T-helper 9 cell (primary cell): ENCODE data around the gene AACS.
"Not testable (repeated sequence)": the region's sequence is repeated elsewhere in the genome, so short reads cannot be mapped to it uniquely, and the experiment has no call there.

Experiments used
- DNase-seq: peaks from one replicate; pipeline ENCODE4 v3.0.0-alpha.2; 2020
- total RNA-seq, 2 donors: gene quantifications; one replicate each; lab custom pipeline; 2026; lab: John Stamatoyannopoulos, UW

Gene AACS
- total RNA-seq = 14.0 to 21.6 reads per million in 2 donors

- DNase-seq = peak; percentile 80
Measured at GRCh38 chr12:125065021-125065918, at the start of gene AACS. AACS (plus strand) TSS chr12:125065435; CDS start chr12:125065585, 150 bp downstream.

GRCh38 chr12:125015680-125016310 is 49.4 kb upstream of the AACS start:
- no peak for DNase-seq

DNA sequence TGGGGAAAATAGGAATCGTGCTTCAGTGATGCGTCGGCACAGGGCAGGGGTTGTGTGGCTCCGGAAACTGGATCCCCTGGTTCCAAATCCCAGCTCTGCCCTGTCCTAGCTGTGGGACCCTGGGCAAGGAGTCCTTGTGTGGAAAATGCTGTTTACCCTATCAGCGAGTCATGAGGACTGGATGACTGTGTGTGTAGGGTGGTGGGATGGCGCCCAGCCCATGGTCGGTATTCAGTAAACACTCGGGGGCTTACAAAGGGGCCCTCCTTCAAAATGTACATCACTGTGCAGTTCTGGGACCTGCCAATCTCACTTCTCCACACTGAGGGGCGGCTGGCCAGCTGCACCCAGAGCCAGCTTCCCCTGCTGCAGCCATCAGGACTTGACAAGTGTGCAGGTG is 47.4 kb upstream of the AACS start:
- DNase-seq = no peak

DNA sequence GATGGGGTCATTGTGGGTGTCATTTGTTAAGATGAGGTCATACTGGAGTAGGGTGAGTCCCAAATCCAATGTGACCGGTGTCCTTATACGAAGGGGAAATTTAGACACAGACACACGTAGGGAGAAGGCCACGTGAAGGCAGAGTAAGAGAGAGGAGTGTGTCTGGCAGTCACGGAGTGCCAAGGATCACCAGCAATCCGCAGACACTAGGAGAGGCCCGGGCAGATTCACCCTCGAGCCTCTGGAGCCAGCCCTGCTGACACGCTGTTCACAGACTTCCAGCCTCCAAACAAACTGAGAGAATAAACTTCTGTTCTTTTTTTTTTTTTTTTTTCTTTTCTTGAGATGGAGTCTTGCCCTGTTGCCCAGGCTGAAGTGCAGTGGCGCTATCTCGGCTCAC is 46.9 kb upstream of the AACS start:
- DNase-seq = no peak

- no peak for DNase-seq
Measured at GRCh38 chr12:125021096-125021495, 44.1 kb upstream of the AACS start.

- DNase-seq = no peak
Measured at GRCh38 chr12:125021771-125022170, 43.5 kb upstream of the AACS start.

- DNase-seq = no peak
Measured at GRCh38 chr12:125023065-125023464, 42.2 kb upstream of the AACS start.

GRCh38 chr12:125024949-125025563 is 40.2 kb upstream of the AACS start:
- no peak for DNase-seq

GRCh38 chr12:125025606-125026235 is 39.5 kb upstream of the AACS start:
- no peak for DNase-seq

DNA sequence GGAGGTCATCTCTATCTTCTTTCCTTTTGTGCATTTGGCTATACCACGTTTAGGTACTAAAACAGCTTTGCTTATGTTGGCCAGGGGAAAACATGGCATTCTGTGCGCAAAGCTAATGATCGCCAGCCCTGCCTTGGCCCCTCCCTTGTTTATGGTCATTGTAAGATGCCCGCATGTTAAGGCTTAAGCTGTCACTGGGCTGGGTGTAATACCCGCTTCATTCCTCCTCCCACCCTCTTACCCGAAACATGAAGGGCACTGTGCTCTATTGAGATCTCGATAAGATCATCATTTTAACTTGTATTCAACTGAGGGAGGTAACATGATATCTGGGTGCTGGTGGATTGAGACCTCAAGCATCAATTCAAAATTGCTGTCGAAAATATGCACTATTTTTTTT is 37.1 kb upstream of the AACS start:
- DNase-seq = no peak

GRCh38 chr12:125029761-125030358 is 35.4 kb upstream of the AACS start:
- no peak for DNase-seq

DNA sequence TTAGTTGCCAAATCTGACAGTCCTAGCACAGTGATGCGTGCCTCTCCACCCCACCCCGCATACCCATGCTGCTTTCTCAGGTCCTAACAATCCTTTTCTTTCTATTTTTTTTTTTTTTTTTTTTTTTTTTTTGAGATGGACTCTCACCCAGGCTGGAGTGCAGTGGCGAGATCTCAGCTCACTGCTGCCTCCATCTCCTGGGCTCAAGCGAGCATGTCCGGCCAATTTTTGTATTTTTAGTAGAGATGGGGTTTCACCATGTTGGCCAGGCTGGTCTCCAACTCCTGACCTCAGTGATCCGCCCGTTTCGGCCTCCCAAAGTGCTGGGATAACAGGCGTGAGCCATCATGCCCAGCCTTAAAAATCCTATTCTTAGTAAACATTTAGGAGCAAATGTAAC is 33.8 kb upstream of the AACS start:
- not testable (repeated sequence) for DNase-seq

DNA sequence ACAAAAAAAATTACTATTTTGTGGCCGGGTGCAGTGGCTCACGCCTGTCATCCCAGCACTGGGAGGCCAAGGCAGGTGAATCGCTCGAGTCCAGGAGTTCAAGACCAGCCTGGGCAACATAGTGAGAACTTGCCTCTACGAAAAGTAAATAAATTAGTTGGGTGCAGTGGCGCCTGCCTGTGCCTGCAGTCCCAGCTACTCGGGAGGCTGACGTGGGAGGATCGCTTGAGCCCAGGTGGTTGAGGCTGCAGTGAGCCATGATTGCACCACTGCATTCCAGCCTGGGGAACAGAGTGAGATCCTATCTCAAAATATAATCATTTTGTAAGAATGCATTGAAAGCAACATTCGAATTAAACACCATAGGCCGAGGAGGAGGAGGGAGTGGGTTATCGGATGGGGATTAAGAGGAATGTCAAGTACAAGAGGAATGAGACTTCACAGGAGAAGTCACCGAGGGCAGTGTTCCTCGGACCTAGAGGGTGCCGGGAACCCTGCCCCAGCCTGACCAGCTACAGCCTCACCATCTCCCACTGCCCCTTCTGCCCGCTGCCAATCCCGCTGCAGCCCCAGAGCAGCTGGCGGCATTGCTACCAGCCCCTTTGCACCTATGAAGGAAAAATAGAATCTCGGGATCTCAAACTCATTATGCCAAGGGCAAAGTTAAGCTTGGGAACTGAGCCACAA is 32.6 kb upstream of the AACS start:
- no peak for DNase-seq

DNA sequence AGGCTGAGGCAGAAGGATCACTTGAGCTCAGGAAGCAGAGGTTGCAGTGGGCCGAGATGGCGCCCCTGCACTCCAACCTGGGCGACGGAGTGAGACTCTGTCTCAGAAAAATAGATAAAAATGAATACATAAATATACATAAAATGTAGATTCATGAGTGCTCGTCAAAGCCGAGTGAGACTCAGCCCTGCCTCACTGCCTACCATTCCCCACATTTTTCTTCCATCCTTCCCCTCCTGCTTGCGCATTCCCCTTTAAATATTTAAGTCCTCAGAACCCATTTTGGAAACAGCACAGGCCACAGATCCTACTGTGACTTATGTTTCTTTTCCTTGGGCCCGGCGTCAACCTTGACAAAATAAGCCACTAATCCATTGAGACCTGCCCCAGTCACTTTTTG is 31.9 kb upstream of the AACS start:
- DNase-seq = no peak

DNA sequence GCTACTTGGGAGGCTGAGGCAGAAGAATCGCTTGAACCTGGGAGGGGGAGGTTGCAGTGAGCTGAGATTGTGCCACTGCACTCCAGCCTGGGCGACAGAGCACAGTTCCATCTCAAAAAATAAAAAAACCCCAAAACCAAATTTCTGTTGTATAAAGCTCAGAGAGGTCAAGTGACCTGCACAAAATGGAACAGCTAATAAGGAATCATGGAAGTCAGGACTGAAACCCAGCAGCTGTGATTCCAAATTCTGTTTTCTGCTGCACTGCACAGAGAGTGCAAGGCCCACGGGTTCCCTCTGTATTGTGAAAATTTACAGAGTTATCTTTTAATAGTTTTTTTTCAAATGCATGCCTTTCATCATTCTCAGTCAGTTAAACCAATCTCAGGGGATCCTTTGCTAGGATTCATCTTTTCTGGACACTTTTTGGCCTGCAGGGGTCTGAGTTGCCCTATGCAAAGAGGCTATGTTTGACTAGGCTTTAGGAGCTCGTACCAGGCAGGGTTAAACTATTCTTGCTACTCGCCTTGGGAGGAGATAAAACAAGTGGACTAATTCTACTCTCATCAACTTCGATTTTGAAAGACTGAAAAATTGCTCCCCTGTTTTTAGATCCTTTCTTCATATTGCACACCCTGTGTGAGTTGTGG is 26.1 kb upstream of the AACS start:
- no peak for DNase-seq

- DNase-seq = no peak
Measured at GRCh38 chr12:125049093-125049458, 16.2 kb upstream of the AACS start.

DNA sequence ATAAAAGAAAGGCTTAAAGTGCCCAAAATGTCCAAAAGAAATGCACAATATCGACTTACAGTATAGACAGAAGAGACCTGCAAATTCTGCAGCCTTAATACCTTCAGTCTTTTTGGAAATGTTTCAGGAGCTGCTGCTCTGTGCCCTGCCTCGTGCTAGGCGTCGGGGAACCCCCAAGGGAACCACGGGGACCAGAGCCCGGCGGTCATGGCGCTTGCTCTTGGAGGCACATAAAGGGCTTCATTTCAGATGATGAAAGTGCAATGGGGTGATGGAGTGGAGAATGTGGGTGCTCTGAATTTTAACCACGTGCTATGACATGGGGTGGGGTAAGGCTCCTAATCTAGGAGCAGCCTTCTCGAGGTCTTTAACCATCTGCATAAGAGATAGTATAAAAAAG is 14.8 kb upstream of the AACS start:
- no peak for DNase-seq

GRCh38 chr12:125050868-125051267 is 14.4 kb upstream of the AACS start:
- no peak for DNase-seq

DNA sequence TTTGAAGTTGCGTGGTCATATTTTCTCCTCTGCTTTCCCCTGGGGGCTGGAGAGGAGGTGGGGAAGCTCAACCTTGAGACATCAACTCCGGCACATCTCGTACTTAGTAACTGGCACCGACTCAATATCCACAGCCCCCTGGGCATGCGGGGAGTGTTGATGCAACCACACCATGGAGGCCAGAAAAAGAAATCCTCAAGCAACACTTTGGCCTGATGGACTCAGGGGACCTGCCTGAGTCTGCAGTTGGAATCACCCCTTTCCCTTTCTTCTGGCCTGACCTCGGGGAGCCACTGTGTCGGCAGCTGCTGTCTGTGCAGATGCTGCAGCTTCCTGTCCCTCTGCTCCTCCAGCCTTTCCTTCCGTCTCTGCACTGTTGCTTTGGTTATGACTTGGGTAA is 11.4 kb upstream of the AACS start:
- no peak for DNase-seq

DNA sequence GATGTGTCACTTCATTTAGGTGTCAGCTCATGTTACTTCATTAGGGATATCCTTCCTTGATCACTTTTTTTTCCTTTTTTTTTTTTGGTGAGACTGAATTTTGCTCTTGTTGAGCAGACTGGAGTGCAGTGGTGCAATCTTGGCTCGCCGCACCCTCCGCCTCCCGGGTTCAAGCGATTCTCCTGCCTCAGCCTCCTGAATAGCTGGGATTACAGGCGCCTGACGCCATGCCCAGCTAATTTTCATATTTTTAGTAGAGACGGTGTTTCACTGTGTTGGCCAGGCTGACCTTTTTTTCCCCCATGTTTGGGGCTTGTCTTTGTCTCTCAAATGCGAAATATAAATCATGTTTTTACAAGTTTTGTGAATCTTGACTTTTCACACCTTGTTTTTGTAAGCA is 9.6 kb upstream of the AACS start:
- DNase-seq = no peak

DNA sequence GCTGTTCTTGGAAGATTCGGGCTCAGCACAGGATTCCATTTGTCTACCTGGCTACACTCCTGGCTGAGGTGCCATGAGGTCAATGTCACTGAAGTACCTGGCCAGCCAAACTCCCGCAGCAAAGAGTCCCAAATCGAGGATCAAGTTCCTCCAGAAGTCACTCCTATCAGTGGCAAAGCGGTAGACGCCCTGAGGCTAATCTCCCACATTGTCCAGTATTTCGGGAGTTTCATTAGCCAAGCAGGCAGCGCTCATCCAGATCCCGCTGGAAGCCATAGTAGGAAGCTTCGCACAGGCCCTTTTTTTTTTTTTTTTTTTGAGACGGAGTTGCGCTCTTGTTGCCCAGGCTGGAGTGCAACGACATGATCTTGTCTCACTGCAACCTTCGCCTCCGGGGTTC is 8.9 kb upstream of the AACS start:
- DNase-seq = no peak

GRCh38 chr12:125057708-125058107 is 7.5 kb upstream of the AACS start:
- DNase-seq = no peak
